ENCODE data around the gene EGLN3.
"Not testable (repeated sequence)": the region's sequence is repeated elsewhere in the genome, so short reads cannot be mapped to it uniquely, and the experiment has no call there.

Gene EGLN3

DNA sequence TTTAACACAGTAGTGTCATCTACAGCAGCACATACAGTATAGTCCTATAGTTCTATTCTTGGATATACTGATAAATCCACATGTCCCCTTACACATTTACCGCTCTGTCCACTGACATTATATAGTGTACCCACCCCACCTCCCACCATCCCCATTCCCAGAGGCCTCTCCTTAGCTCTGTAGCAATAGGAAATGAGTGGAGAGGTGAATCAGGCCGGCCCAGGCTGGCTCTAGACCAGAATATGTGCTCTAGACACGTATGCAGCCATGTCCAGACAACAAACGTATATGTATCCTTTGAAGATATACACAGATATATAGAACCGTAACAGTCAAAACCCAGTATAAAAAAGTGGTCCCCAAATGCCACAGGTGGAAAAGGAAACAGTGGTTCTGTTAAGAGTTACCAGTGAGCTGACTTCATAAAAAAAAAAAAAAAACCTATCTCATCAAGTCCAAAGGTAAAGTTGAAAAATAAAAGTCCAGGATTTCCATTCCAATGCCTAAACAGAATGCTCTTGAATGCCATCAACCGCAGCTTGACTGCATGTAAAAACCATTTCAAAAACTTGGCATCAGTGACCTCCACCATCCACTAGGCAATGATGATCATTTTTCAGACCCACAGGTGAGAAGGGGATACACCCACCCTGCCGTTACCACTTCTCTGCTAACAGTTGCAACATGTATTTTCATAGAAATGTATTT is 16.7 kb downstream of the EGLN3 start:
- DNase-seq, result no peak

DNA sequence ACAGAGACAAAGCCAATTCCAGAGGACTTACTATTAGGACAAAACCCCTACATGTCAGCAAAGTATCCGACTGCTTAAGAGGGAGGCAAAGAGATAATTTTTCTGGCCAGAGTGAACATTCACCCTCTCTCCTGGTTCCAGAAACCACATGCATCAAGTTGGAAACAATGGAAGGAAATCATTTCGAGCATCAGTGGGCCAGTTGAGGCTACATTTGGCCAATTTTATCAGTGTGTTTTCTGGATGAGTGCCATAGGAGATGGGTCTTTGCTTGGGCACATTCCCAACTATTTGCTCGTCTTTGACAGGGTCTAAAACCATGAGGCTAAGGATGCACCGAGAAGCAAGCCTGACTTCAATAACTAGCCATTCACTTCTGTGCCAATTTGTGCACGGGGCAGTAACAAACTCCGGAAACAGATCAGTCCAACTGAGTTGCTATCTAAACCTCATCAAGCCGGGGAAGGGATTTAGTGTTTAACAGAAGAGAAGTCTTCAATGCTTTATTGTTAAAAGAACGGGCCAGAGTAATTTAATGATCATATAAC is 17.4 kb downstream of the EGLN3 start:
- DNase-seq, result no peak

DNA sequence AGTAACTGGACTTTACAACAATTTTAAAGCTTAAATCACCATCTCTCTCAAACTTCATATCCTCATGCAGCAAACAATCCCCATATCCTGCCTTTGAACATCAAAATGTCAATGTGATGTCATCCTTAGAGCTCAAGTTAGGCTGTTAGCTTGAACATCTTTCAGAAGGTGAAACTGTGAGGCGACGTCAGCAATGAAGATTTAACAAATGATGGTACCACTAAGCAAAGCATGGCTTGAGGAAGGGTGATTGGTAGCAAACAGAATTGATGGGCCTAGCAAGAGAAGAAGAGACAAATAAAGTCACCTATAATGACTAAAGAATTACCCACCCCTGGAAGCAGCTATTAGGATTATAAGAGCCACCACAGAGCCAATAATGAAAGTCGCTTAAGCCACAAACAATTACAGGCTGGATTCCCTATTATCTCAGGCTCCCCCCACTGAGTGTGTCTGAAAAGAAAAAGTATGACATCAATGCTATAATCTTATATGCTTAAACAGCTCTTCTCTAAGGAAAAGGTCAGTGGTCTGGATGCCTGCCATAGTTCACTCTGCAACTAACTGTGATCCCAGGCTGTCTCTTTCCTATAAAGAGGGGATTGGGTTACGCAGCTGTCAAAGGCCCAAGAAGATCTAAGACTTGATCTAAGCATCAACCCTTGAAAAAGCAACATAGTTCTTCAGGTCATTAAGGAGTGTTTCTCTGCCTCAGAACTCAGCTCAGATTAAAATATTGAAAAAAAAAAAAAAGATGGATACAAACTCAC is 18.1 kb downstream of the EGLN3 start:
- DNase-seq, result no peak

DNA sequence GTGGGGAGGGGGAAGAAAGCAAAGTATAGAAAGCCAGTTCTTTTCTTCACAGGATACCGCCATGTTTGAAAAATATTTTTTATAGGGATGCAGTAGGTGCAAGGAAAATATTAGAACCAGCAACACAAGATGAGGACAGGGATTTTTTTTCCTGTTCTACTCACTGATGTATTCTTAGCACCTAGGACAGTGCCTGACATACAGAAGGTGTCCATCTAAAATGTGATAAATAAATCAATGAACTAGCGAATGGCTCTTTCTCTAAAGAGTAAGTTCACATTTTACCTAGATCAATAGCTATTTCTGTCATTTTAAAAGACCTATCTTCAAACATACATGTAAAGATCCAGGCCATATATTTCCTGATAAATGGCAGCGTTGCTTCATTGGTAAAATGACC is 18.8 kb downstream of the EGLN3 start:
- DNase-seq, result no peak

DNA sequence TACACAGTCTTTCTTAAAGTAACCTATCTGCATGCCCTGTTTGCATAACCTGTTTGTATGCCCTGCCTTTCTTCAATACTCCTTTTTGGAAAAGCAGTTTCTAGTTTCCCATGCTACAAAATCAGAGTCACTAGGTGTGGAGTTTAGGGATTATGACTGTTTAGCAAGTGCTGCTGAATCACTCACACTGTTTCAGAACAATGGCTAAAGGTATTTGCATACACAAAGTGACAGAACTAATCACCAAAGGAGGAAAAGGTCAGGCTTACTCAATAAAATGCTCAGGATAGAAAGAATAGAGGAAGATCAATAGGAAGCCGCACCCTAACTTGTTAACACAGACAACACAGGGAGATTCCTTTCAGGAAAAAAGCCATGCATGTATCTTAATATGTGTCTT is 19.4 kb downstream of the EGLN3 start:
- no peak for DNase-seq

DNA sequence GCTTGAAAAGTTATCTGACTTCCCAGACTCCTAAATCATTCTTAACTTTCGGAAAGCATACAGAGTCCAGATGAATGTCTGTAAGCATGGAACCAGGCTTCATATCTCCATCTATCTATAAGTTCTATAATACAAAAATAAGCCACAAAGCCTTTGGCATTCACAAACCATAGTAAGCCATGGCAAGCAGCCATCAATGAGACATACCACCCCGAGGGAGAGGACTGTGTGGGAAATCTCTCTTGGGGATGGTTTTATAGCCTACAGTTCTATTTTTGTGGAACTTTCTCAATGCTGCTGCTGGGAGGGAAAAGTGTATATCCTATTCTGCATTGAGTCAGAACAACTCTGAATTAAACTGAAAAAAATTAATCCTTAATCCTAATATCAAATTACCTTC is 20.4 kb downstream of the EGLN3 start:
- DNase-seq, result no peak

DNA sequence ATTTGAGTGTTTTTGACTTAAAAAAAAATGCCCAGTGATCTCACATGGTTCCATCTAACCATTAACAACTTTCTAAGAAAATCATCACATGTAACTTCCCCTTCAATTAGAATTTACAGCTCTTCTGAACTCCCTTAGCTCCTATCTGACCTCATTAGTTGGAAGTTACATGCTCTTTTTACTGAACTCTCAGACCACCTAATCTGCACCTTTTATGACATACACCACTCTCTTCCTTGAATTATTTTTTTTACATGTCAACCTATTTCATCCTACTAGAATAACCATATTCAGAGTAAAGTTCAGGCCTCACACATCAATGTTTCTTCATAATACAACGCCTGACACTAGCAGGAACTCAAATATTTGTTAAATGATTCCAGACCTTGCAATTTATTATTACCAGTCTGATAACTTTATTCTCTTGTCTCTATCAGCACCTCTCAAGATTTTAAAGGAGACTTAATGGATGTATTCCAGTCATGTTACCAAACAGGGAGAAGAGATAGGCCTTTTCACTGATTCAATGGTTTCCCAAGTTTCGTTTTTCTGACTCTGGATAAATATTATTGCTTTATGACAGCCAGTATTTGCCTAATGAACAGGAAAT is 21.0 kb downstream of the EGLN3 start:
- no peak for DNase-seq

DNA sequence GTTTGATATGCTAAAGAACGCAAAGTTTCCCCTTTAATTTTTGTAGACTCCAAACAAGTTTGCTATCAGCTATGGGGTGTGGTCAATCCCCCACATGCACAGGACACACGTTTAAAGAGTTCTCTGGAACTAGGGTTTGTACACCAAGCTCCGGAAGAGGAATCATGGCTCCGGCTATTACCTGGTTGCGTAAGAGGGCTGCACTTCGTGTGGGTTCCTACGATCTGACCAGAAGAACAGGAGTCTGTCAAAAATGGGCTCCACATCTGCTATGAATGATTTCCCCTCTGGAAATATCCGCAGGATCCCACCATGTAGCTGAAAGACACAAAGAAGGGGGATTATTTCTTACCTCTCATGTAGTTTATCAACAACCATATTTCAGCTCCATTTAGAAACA is 22.0 kb downstream of the EGLN3 start:
- no peak for DNase-seq

DNA sequence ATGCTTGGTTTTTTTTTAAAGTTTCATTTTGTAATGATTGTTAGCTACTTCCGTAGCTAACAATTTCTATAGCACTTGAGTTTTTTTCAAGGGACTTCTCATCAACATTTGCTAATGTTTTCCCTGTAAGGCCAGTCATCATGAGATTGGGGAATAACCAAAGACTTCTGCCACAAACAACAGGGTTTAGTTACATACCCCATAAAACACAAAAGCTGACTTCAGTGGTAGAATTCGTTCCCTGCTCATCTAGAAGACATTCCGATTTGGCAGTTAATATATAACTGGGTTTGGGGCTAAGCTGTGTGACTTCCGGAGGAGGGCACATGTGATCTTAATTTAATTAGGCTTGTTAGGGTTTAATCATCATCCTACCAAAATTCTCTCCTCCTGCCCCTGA is 22.9 kb downstream of the EGLN3 start:
- DNase-seq, result no peak

DNA sequence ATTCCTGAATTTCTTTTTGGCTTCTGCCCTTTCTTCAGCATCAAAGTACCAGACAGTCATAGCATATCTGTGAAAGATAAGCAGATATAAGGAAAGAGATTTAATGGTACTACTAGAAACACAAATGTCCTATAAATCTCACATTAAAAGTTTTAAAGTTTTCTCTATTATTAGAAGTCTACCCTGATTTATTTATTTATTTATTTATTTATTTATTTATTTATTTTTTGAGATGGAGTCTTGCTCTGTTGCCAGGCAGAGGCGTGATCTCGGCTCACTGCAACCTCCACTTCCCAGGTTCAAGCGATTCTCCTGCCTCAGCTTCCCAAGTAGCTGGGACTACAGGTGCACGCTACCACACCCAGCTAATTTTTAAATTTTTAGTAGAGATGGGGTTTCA is 23.9 kb downstream of the EGLN3 start:
- not testable (repeated sequence) for DNase-seq

DNA sequence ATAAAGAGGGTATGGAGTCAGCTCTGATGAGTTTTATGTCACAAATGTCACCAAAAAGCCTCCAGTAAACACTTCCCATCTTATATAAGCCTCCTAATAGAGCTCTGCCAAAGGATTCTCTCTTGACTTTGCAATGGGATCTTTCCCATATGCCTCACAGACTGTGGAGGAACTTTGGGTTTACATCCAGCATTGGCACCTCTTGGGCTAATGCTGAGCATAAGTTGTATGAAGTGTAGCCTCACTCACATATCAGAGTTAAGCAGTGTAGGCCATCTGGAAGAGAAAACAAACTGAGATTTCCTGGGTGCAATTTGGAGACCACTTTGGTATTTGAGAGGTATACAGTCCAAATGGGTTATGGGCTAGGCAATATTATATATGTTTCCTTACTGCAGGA is 24.9 kb downstream of the EGLN3 start:
- no peak for DNase-seq

DNA sequence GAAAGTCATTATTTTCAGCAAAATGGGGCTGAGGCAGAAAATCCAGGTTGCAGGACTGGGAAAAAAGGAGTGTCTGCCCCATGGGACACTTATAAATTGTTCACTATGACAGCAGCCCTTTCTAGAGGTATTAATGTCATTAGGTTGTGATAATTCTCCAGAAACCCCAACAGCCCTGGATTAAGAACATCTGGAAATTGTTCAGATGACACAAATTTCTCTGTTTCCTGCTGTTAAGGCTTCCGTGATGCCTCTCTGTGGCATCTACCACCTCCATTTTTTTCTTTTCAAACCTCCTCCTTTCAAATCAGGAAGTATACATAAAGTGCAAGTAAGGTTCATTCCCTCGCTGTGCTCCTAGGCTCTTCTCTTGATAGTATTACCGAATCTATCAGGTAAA is 25.6 kb downstream of the EGLN3 start:
- DNase-seq, result no peak

DNA sequence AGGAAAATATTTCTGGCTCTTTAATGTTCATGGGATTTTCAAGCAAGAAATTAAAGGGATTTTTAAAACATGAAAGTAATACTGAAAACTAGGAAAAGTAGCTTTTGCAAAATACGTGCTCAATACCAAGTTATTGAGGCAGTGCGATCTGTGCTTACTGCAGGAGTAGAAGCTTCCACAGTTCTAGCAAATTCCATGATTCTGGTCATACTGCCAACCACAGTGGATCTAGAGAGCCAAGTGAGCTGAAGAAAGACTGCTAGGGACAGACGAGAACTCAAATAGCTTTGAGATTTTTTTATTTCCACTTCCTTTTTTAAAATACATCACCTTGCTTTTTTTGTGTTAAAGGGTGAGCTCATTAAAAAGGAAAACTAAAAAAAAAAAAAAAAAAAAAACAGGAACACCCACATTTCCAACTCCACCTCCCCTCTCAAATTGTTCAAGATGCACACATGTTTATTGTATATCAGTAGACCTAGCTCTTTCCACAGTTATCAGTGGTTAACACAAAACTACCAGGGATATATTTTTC is 26.2 kb downstream of the EGLN3 start:
- no peak for DNase-seq

DNA sequence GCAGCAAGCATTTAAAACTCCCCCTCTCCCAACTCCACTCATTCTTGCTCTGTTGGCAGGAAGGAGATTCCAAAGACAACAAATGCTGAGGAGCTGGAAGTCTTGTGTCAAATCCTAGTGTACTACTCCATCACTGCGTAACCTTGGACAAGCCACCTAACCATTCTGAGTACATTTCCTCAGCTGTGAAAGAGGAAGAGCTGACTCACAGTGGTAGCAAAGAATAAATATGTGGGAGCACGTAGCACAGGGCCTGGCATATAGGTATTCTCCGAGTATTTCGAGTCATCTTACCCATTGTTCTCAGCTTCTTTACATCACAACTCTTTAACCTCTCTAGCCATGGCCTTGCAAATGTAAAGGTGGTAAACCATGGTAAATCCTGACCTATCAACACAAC is 28.7 kb downstream of the EGLN3 start:
- DNase-seq, result no peak

DNA sequence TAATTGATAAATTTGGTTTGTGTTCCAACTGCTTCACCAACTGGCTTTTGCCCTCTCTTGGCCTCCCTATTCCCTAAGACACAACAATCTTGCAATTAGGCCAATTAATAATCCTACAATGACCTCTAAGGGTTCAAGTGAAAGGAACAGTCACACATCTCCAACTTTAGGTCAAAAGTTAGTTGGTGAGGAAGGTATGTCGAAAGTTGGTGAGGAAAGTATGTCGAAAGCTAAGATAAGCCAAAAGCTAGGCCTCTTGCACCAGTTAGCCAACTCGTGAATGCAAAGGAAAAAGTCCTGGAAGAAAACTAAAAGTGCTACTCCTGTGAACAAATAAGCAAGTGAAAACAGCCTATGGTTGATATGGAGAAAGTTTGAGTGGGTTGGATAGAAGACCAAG is 32.6 kb downstream of the EGLN3 start:
- no peak for DNase-seq

DNA sequence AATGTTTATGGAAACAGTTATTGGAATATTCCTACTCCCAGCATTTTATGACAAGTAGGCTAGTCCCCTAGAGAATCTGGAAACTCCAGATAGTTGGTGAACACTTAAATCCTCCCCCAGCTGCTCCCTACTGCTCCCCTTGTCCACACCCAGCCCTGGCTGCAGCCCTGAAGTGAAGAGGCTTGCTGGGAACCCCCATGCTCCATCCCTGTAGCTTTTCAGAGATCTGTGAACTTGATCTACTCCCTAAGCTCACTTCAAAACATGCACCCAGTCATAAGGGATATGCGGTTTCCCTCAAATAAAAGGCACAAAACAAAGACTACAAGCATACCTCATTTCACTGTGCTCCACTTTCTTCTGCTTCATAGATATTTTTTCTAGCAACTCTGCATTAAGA is 33.2 kb downstream of the EGLN3 start:
- no peak for DNase-seq

DNA sequence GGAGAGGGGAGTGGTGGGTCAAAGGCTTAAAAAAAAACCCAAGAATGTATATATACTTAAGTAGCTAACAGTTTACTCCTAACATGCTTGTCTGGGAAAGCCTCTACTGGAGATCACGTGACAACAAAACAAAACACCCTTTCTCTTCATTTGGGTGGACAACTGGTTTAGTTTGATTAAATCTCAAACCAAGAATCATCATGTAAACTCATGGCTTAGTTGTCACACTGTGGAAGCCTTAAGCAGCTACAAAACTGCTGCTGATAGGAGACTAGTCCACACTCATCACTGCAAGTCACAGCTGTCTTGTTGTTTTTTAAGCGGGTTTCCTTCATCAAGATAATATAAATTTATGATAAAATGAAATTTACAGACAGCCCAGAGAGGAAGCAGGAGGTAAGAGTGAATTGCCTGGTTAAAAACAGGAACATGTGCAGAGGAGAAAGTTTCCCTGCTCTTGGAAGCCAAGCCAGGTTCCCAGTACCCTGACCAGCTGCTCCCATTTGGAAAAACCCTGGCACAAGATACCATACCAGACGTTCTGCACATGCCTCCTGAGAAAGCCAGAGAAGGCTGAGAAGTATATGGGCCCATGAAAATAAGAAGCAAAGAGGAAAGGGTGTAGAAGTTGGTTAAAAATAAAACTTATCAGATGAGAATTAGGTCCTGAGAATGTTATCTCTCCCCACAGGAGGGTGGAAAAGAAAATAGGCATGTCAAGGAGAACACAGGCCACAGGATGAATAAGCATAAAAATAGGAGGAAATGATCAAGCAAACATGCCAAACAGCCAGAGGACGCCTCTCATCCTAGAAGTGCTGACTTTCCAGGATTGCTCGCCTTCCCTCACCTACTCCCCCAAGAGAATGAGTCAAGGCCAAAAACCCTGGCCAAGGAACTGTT is 34.0 kb downstream of the EGLN3 start:
- DNase-seq, result no peak

DNA sequence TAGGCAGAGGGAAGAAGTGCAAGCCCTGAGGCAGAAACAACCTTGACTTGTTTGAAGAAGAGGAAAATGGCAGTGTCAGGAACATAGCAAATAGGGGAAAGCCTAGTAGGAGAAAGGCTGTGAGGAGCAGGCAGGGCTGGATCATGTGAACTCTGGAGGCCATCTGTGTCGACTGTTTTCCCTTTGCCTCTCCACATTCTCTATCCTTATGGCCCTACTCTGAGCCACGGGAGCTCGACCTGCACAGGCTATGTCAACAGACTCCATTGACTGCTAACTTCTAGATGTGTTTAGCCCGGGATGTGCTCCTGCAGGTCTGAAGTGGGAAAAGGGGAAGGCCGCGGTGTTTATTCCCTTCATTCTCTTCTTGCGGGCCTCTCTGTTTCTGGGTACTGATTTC is 35.2 kb downstream of the EGLN3 start:
- no peak for DNase-seq

DNA sequence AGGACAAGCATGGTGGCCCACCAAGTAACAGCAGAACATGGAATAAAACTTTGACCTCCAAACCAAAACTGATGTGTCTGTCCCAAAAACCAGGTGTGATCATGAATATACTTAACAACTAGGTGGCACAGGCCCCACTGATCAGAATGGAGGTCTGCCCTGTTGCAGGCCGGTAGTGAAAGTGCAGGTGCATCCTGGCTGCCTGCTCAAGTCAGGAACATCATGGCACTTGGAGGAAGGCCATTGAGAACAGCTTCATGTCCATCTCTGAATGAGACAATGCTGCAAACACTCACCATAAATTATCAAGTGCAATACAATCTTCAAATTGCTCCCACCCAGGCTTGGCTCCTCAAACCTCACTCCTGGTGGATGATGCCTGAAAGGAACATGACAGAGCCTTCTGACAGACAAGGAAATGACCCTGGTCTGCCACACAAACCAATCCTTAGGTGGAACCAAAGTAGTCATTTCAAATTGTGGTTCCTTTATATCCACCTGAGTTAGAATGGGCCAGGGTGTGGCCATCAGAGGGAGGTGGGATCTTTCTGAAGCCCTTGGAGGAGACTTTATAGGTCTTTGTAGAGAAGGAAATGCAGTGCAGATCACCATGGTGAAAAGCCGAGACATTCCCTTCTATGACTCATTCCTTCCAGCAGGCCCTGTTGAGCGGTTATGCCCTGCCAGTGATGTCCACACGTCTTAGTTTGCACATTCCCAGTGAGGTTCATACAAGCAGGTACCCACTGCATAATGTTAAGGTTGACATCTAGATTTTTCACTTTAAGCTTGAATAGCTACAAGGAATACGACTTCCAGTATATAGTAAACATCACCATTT is 36.0 kb downstream of the EGLN3 start:
- no peak for DNase-seq

DNA sequence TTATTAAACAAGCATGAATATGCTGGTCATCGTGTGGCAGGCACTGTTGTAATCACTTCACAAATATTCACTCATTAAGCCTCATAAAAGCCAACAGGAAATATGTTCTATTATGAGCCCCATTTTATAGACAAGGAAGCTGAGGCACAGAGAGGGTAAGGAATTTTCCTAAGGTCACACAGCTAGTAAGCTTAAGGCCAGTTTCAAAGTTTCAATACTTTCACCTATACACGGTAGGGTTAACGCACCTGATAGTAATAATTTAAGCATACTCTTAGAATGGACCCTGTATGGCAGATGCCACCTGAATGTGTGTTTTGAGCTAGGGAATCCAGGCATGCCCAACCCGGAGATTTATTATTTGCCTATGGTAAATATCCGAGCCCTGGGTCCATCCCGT is 39.8 kb downstream of the EGLN3 start:
- no peak for DNase-seq

DNA sequence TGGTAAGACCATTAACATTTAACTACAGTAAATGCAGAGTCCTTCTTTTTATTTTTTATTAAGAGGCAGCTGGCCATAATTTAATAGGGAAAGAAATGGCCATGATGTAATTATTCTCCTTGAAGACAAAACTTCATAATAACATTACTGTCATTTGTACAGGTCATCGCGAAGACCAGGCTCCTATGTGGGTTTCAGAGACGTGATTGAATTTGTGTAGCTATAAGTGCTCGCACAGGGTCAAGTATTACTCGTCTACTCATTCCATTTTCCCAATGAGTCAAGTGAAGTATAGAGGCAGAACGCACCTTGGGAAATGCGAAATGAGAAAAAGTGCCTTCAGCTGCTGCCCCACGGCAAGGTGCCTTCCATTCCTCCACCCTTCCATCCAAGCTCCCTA is 40.4 kb downstream of the EGLN3 start:
- DNase-seq, result no peak

Data from NCI-H2107 (cell line).